Panc1 (cell line): ENCODE measurements around the gene TNRC6B. TPM values are rescaled to one million over a fixed set of nuclear protein-coding genes. Genes with fewer than 3 reads are reported as not detected.

Experiments
- ATAC-seq: fragments of 200-7000 bp; cut with Tn5 transposase; 2 replicates; pipeline ENCODE4 v1.9.1; 2020; ENCODE audit warnings: mild to moderate bottlenecking, moderate library complexity
- BruUV-seq: library from RNA; stranded (reverse); fragments of 400-500 nt; replicated peaks from 2 replicates; lab custom pipeline; 2021; lab: Mats Ljungman, UMichigan
- CTCF ChIA-PET: fragments of 300-600 bp; sonication (Branson Sonifier 250); formaldehyde crosslinking; loops from one replicate; lab custom pipeline; 2022; ENCODE audit warnings: antibody characterized with exemption; lab: Charles Lee
- POLR2A ChIA-PET: fragments of 300-600 bp; sonication (Branson Sonifier 250); formaldehyde crosslinking; loops from one replicate; lab custom pipeline; 2022; ENCODE audit warnings: antibody characterized with exemption; lab: Charles Lee
- DNase-seq: peaks from one replicate; pipeline ENCODE4 v3.0.0-alpha.2; 2010; ENCODE audit warnings: low read depth, low spot score
- H3K27ac ChIP-seq: 2 replicates; pipeline ENCODE4 v1.5.1; 2011; ENCODE audit warnings: mild to moderate bottlenecking, low read length, inconsistent platforms
- H3K27me3 ChIP-seq: fragments of 200-500 bp; sonication (Bioruptor generic); 2 replicates; pipeline ENCODE4 v1.6.0; 2014; ENCODE audit warnings: low read length, inconsistent platforms; ENCODE audit not compliant: control insufficient read depth, insufficient read depth
- H3K36me3 ChIP-seq: fragments of 200-500 bp; sonication (Bioruptor generic); 2 replicates; pipeline ENCODE4 v1.5.1; 2014; ENCODE audit warnings: inconsistent platforms, mild to moderate bottlenecking, low read length, moderate library complexity; ENCODE audit not compliant: control insufficient read depth, insufficient read depth
- H3K4me1 ChIP-seq: 2 replicates; pipeline ENCODE4 v1.5.1; 2011; ENCODE audit warnings: inconsistent platforms, mild to moderate bottlenecking, low read length, moderate library complexity; ENCODE audit not compliant: control insufficient read depth, insufficient read depth
- H3K4me3 ChIP-seq, 2 experiments: 2 replicates each; pipeline ENCODE4 v1.5.1; 2011 to 2012; ENCODE audit warnings: low read depth in 2 of 2, low read length in 2 of 2, mild to moderate bottlenecking in 2 of 2, inconsistent platforms in 1 of 2, moderate library complexity in 1 of 2
- H3K9me3 ChIP-seq: fragments of 200-500 bp; sonication (Bioruptor generic); 2 replicates; pipeline ENCODE4 v1.5.1; 2014; ENCODE audit warnings: low read depth, mild to moderate bottlenecking, inconsistent platforms, low read length, moderate library complexity; ENCODE audit not compliant: control insufficient read depth, insufficient read depth
- POLR2AphosphoS5 ChIP-seq: IDR thresholded peaks from 2 replicates; pipeline ENCODE4 v1.6.1; 2012; ENCODE audit warnings: mild to moderate bottlenecking, low read depth, low read length, moderate library complexity
- SIN3A ChIP-seq: IDR thresholded peaks from 2 replicates; pipeline ENCODE4 v1.6.1; 2012; ENCODE audit warnings: low read depth, mild to moderate bottlenecking, low read length, moderate library complexity, borderline replicate concordance; ENCODE audit not compliant: insufficient read depth
- TCF7L2 ChIP-seq: IDR thresholded peaks from 2 replicates; pipeline ENCODE4 v1.6.1; 2011; ENCODE audit warnings: mild to moderate bottlenecking, low read depth, low read length, inconsistent platforms
- in situ Hi-C: cut with HindIII; loops from 2 replicates; pipeline ENCODE4 v1.10.0; 2016; ENCODE audit warnings: low sequenced_read_pairs, low pct_unique_long_range_greater_than_20kb
- intact Hi-C: fragments of 100-400 bp; cut with micrococcal nuclease; formaldehyde crosslinking; loops from one replicate; pipeline ENCODE4 v1.10.0; 2022; ENCODE audit not compliant: unreplicated experiment
- total RNA-seq: library from RNA; stranded (reverse); gene quantifications from one replicate; pipeline ENCODE4 v1.2.1, GENCODE V29; 2021; ENCODE audit not compliant: unreplicated experiment
- TF ChIP-seq, protein P1 (sequence below): fragments of 450-650 bp; IDR thresholded peaks from 2 replicates; pipeline ENCODE4 v1.5.1; 2017; ENCODE audit warnings: mild to moderate bottlenecking
- TF ChIP-seq, protein P2 (sequence below), 2 experiments: IDR thresholded peaks; 2 replicates each; pipeline ENCODE4 v1.6.1; 2011 to 2012; ENCODE audit warnings: low read depth in 2 of 2, control low read depth in 1 of 2, low read length in 1 of 2, mild to moderate bottlenecking in 1 of 2, moderate library complexity in 1 of 2; ENCODE audit not compliant: insufficient read depth in 1 of 2

The TNRC6B gene
- total RNA-seq, 1 experiment from 2014 or later = 30.7 TPM

DNA sequence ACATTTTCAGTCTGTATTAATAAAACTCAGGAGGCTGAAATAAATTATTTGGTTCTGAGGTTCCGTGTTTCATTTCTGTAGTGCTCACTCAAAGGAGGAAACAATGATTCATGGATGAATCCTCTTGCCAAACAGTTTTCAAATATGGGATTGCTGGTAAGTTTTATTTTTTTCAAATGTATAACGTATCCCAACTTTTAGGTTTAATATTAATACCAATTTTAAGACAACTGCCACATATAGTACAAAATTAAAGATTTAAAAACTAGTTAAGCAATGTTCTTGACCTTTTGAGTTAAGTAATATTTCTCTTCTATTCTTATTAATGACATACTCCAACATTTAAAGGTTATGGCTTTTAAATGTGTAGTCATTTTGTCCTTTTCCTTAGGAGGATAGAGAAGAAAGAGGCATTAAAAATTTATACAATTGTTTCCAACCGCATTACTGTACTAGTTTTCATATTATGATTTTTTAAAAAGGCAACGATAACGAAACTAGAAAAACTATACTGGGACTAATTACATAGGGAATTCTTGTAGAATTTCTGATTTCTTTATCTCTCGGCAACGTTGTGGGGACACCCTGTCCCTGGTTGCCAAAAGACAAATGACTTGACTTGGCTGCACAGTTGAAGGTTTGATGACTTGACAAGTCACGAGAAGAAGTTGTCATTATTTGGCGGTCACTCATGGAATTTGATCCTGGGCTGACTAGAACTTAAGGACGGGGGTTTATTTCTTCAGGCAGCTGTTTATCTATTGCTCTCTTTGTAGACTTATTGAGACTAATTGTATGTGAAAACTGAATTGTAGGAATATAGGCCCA is 99.5 kb downstream of the TNRC6B start:
- H3K36me3 ChIP-seq = peaks cover 2% of the 10 kb centered on the region; the same call in 1 of the 2 replicates
- in situ Hi-C loops (no loop called here), intact Hi-C loops (no loop called here)
- no peak overlapping the region for H3K27ac ChIP-seq
- H3K27me3 ChIP-seq = no peaks in the 10 kb centered on the region
- POLR2A ChIA-PET = no interaction called here
- TF ChIP-seq POLR2AphosphoS5 = no peak
- TF ChIP-seq SIN3A = no peak
- TF ChIP-seq, protein P1, sequence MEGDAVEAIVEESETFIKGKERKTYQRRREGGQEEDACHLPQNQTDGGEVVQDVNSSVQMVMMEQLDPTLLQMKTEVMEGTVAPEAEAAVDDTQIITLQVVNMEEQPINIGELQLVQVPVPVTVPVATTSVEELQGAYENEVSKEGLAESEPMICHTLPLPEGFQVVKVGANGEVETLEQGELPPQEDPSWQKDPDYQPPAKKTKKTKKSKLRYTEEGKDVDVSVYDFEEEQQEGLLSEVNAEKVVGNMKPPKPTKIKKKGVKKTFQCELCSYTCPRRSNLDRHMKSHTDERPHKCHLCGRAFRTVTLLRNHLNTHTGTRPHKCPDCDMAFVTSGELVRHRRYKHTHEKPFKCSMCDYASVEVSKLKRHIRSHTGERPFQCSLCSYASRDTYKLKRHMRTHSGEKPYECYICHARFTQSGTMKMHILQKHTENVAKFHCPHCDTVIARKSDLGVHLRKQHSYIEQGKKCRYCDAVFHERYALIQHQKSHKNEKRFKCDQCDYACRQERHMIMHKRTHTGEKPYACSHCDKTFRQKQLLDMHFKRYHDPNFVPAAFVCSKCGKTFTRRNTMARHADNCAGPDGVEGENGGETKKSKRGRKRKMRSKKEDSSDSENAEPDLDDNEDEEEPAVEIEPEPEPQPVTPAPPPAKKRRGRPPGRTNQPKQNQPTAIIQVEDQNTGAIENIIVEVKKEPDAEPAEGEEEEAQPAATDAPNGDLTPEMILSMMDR = no peak
- no peak for TF ChIP-seq TCF7L2
- TF ChIP-seq, protein P2, sequence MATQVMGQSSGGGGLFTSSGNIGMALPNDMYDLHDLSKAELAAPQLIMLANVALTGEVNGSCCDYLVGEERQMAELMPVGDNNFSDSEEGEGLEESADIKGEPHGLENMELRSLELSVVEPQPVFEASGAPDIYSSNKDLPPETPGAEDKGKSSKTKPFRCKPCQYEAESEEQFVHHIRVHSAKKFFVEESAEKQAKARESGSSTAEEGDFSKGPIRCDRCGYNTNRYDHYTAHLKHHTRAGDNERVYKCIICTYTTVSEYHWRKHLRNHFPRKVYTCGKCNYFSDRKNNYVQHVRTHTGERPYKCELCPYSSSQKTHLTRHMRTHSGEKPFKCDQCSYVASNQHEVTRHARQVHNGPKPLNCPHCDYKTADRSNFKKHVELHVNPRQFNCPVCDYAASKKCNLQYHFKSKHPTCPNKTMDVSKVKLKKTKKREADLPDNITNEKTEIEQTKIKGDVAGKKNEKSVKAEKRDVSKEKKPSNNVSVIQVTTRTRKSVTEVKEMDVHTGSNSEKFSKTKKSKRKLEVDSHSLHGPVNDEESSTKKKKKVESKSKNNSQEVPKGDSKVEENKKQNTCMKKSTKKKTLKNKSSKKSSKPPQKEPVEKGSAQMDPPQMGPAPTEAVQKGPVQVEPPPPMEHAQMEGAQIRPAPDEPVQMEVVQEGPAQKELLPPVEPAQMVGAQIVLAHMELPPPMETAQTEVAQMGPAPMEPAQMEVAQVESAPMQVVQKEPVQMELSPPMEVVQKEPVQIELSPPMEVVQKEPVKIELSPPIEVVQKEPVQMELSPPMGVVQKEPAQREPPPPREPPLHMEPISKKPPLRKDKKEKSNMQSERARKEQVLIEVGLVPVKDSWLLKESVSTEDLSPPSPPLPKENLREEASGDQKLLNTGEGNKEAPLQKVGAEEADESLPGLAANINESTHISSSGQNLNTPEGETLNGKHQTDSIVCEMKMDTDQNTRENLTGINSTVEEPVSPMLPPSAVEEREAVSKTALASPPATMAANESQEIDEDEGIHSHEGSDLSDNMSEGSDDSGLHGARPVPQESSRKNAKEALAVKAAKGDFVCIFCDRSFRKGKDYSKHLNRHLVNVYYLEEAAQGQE (IDR thresholded peaks at IDR 0.05; ENCODE audit: insufficient read depth in 1 of 2, low read depth in 2 of 2, low read length in 1 of 2) = no peak
- H3K9me3 ChIP-seq = no peaks in the 10 kb centered on the region
- DNase-seq (no peak), ATAC-seq (no peak)
- CTCF ChIA-PET = no interaction called here
- H3K4me3 ChIP-seq = no peak overlapping the region
- H3K4me1 ChIP-seq = no peaks in the 10 kb centered on the region
- no TSS peak for BruUV-seq

DNA sequence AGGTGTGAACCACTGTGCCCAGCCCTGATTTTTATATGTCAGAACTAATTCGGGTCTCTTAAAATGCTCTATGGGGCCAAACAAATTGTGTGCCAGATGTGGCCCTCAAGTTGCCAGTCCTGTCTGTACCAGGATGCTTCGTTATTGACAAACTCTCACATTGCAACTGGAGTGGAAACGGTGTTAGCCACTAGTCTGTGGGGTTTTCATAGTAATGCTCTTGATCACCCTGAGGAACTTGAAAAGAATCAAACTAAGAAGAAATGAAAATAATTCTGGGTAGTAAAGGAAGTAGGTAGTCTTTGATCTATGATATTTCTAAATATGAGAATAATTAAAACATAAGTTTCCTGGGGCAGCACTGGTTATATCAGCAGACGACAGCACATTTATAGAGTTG is 101.3 kb downstream of the TNRC6B start:
- Histone ChIP-seq H3K36me3 (peaks cover 2% of the 10 kb centered on the region; the same call in 1 of the 2 replicates), H3K4me3 (no peak overlapping the region), H3K27me3 (no peaks in the 10 kb centered on the region), H3K4me1 (no peaks in the 10 kb centered on the region), H3K27ac (no peak overlapping the region), H3K9me3 (no peaks in the 10 kb centered on the region)
- ChIA-PET POLR2A (no interaction called here), CTCF (no interaction called here)
- intact Hi-C loops (no loop called here), in situ Hi-C loops (no loop called here)
- ATAC-seq (no peak), DNase-seq (no peak)
- TF ChIP-seq, protein P2 (IDR thresholded peaks at IDR 0.05; ENCODE audit: insufficient read depth in 1 of 2, low read depth in 2 of 2, low read length in 1 of 2) = no peak
- TF ChIP-seq, protein P1 = no peak
- TF ChIP-seq TCF7L2 = no peak
- TF ChIP-seq POLR2AphosphoS5 = no peak
- no peak for TF ChIP-seq SIN3A
- BruUV-seq = no TSS peak
